K562 (cell line): Measurements from ENCODE around the gene TMEM167B. TPM values are rescaled to one million over a fixed set of nuclear protein-coding genes. Genes with fewer than 3 reads are reported as not detected.

Experiments used
- CC2D1A ChIP-seq: fragments of 450-650 bp; IDR thresholded peaks from 2 replicates; pipeline ENCODE4 v1.6.1; 2017; ENCODE audit warnings: mild to moderate bottlenecking
- COPS2 ChIP-seq: fragments of 450-650 bp; conservative IDR thresholded peaks from 2 replicates; pipeline ENCODE4 v1.6.1; 2016; ENCODE audit warnings: mild to moderate bottlenecking, moderate library complexity
- FOXK2 ChIP-seq, 2 experiments: fragments of 450-650 bp; IDR thresholded peaks in 1 of 2; conservative IDR thresholded peaks in 1 of 2; 2 replicates each; pipeline ENCODE4 v1.6.1; 2016; ENCODE audit warnings: low read depth in 2 of 2, mild to moderate bottlenecking in 1 of 2
- HMGXB4 ChIP-seq: sonication (generic); formaldehyde crosslinking; IDR thresholded peaks from 2 replicates; pipeline ENCODE4 v1.8.1; 2023; ENCODE audit warnings: mild to moderate bottlenecking, missing genetic modification reagents
- MEF2D ChIP-seq: conservative IDR thresholded peaks from 2 replicates; pipeline ENCODE4 v1.6.1; 2016; ENCODE audit warnings: low read depth, missing genetic modification characterization, missing compliant biosample characterization
- MTF1 ChIP-seq: fragments of 250-450 bp; sonication (Bioruptor Pico); IDR thresholded peaks from 2 replicates; pipeline ENCODE4 v1.9.0; 2021; ENCODE audit warnings: moderate library complexity, mild to moderate bottlenecking, inconsistent platforms, borderline replicate concordance
- MYC ChIP-seq, 2 experiments: fragments of 250-450 bp in 1 of 2; sonication (Bioruptor Pico) in 1 of 2; IDR thresholded peaks; 2 replicates each; pipeline versions ENCODE4 v1.5.1 to v1.6.1; 2012 to 2021; ENCODE audit warnings: low read depth in 2 of 2, borderline replicate concordance in 1 of 2, improper control_type of control experiment in 1 of 2, low read length in 1 of 2, mild to moderate bottlenecking in 1 of 2, moderate library complexity in 1 of 2
- NCOA4 ChIP-seq: fragments of 450-650 bp; IDR thresholded peaks from 2 replicates; pipeline ENCODE4 v1.6.1; 2018; ENCODE audit warnings: mild to moderate bottlenecking; ENCODE audit not compliant: partially characterized antibody
- NFIX ChIP-seq: fragments of 250-450 bp; sonication (Bioruptor Pico); IDR thresholded peaks from 2 replicates; pipeline ENCODE4 v1.4.0; 2020; ENCODE audit warnings: low read depth, mild to moderate bottlenecking, moderate library complexity
- POLR2H ChIP-seq: IDR thresholded peaks from 2 replicates; pipeline ENCODE4 v1.6.1; 2016; ENCODE audit warnings: missing genetic modification characterization, low read depth, mild to moderate bottlenecking, control low read depth, missing compliant biosample characterization, moderate library complexity
- POU5F1 ChIP-seq: fragments of 150-350 bp; IDR thresholded peaks from 2 replicates; pipeline ENCODE4 v1.6.1; 2014; ENCODE audit warnings: borderline replicate concordance, low read length, low read depth, mild to moderate bottlenecking; ENCODE audit not compliant: partially characterized antibody
- RBBP5 ChIP-seq: fragments of 200-600 bp; sonication (generic); IDR thresholded peaks from 2 replicates; pipeline ENCODE4 v1.6.1; 2012; ENCODE audit warnings: borderline replicate concordance, mild to moderate bottlenecking, low read length, control low read depth, inconsistent platforms; ENCODE audit not compliant: insufficient read depth, poor library complexity, severe bottlenecking
- RNF2 ChIP-seq: sonication (generic); IDR thresholded peaks from 2 replicates; pipeline ENCODE4 v1.6.1; 2016
- SRSF9 ChIP-seq: fragments of 200-400 bp; formaldehyde crosslinking; IDR thresholded peaks from 2 replicates; pipeline ENCODE4 v1.6.1; 2017; ENCODE audit warnings: low read depth, low read length, borderline replicate concordance
- ZBTB7A ChIP-seq: IDR thresholded peaks from 2 replicates; pipeline ENCODE4 v1.6.1; 2011; ENCODE audit warnings: low read depth, mild to moderate bottlenecking, low read length, moderate library complexity, borderline replicate concordance; ENCODE audit not compliant: control insufficient read depth
- ZNF41 ChIP-seq: fragments of 250-450 bp; sonication (Bioruptor Pico); conservative IDR thresholded peaks from 2 replicates; pipeline ENCODE4 v1.4.0; 2020; ENCODE audit warnings: mild to moderate bottlenecking
- ZSCAN29 ChIP-seq: fragments of 450-650 bp; IDR thresholded peaks from 2 replicates; pipeline ENCODE4 v1.6.1; 2017
- polyA plus RNA-seq, 8 experiments: library from polyadenylated mRNA; depleted of rRNA in 4 of 8; stranded (reverse) in 5 of 8; unstranded in 3 of 8; fragments of >200 nt; fragmentation: Nextera tagmentation in 2 of 8; fragmentation: Illumina TruSeq in 1 of 8; extraction: Ambion mirVana in 2 of 8; extraction: Trizol in 1 of 8; gene quantifications; 2 replicates each; pipeline versions ENCODE4 v1.2.1 to v1.2.3, GENCODE V29; 2011 to 2014; ENCODE audit warnings: inconsistent platforms in 1 of 8, missing spikeins in 1 of 8
- total RNA-seq, 7 experiments: library from RNA; depleted of rRNA in 6 of 7; stranded (reverse); fragments of >200 nt in 6 of 7; fragmentation: Illumina TruSeq in 2 of 7; extraction: Trizol in 2 of 7; gene quantifications; 2 replicates each; pipeline versions ENCODE4 v1.2.1 to v1.2.3, GENCODE V29; 2011 to 2021; ENCODE audit warnings: low replicate concordance in 1 of 7
- TF ChIP-seq, protein P1 (sequence below), 3 experiments: fragments of 200-800 bp in 1 of 3; fragments of 250-450 bp in 1 of 3; fragments of 450-650 bp in 1 of 3; sonication (Bioruptor Pico) in 1 of 3; sonication (Bioruptor generic) in 1 of 3; formaldehyde crosslinking in 1 of 3; IDR thresholded peaks; 2 replicates each; pipeline versions ENCODE4 v1.6.1 to v1.8.0; 2016 to 2022; ENCODE audit warnings: mild to moderate bottlenecking in 2 of 3, missing genetic modification characterization in 2 of 3, missing compliant biosample characterization in 1 of 3, moderate library complexity in 1 of 3
- TF ChIP-seq, protein P2 (sequence below): fragments of 450-650 bp; formaldehyde crosslinking; IDR thresholded peaks from 2 replicates; pipeline ENCODE4 v1.4.0; 2020; ENCODE audit warnings: mild to moderate bottlenecking

Gene TMEM167B
- total and polyA plus RNA-seq, 9 of the 15 experiments (the other 6 are each of a cell fraction or from before 2014, with no cell fraction given): 17.2 to 36.4 (median 32.2) TPM

DNA sequence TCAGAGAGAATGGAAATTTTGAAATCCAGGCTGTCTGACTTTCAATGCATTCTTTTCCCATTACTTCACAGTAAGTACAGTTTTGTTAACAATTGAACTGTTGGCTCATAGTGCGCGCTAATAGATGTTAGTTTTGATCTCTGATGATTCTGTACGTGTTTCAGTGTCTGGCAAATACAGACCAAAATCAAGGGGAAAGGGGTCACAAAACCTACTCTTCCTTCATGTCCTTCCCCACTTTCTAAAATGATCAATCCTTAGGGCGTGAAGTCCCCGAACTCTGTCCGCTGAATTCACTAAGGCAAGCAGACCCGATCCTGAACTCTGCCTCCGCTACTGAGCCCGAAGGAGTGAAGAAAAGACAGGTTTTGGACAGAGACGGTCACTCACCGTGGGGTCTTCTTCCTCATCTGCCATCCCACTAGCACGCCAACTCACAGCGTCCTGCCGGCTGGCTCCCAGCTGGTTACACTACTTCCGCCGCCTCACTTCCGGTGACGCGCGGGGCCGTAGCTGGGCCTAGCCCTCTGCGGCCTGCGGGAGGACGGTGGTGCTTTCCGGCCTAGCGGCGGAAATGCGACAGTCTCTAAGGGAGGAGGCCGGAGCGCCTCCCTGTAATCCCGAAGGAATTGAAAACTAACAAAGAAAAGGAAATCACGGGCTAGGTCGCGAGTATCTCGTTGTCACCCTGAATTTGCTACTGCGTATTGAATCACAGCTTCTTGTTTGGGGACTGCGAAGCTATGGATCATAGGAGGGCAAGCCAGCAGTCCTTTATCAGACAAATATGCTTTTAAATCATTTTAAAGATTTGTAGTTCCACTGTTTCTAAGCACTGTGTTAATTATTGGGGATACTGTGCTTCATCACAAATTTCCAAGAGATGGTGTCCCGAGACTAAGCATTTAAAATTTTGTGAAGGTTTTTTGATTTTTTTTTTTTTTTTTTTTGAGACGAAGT is 14.8 kb upstream of the TMEM167B start, which contains the start of gene TAF13 (continued):
- TF ChIP-seq, protein P1, sequence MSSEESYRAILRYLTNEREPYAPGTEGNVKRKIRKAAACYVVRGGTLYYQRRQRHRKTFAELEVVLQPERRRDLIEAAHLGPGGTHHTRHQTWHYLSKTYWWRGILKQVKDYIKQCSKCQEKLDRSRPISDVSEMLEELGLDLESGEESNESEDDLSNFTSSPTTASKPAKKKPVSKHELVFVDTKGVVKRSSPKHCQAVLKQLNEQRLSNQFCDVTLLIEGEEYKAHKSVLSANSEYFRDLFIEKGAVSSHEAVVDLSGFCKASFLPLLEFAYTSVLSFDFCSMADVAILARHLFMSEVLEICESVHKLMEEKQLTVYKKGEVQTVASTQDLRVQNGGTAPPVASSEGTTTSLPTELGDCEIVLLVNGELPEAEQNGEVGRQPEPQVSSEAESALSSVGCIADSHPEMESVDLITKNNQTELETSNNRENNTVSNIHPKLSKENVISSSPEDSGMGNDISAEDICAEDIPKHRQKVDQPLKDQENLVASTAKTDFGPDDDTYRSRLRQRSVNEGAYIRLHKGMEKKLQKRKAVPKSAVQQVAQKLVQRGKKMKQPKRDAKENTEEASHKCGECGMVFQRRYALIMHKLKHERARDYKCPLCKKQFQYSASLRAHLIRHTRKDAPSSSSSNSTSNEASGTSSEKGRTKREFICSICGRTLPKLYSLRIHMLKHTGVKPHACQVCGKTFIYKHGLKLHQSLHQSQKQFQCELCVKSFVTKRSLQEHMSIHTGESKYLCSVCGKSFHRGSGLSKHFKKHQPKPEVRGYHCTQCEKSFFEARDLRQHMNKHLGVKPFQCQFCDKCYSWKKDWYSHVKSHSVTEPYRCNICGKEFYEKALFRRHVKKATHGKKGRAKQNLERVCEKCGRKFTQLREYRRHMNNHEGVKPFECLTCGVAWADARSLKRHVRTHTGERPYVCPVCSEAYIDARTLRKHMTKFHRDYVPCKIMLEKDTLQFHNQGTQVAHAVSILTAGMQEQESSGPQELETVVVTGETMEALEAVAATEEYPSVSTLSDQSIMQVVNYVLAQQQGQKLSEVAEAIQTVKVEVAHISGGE (CRISPR knock-in tag; IDR thresholded peaks at IDR 0.05): peak; percentile 69 to 94 (median 71); a peak in 4 of 6 replicates
- TF ChIP-seq, protein P2, sequence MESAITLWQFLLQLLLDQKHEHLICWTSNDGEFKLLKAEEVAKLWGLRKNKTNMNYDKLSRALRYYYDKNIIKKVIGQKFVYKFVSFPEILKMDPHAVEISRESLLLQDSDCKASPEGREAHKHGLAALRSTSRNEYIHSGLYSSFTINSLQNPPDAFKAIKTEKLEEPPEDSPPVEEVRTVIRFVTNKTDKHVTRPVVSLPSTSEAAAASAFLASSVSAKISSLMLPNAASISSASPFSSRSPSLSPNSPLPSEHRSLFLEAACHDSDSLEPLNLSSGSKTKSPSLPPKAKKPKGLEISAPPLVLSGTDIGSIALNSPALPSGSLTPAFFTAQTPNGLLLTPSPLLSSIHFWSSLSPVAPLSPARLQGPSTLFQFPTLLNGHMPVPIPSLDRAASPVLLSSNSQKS (CRISPR knock-in tag): no peak
- TF ChIP-seq CC2D1A: peak; percentile 47; the same call in 1 of the 2 replicates
- no peak for TF ChIP-seq POU5F1
- peak; percentile 75 to 85 for TF ChIP-seq FOXK2 (conservative IDR thresholded peaks at IDR 0.05 in 1 of 2, IDR thresholded peaks at IDR 0.05 in 1 of 2; ENCODE audit: low read depth in 2 of 2)
- TF ChIP-seq POLR2H (tag): peak; percentile 90
- no peak for TF ChIP-seq NFIX
- no peak for TF ChIP-seq MEF2D (tag)
- TF ChIP-seq NCOA4: no peak
- peak; percentile 97 for TF ChIP-seq RBBP5
- peak; percentile 79 for TF ChIP-seq MYC (IDR thresholded peaks at IDR 0.05; ENCODE audit: low read depth, low read length)
- TF ChIP-seq MYC (CRISPR knock-in tag; IDR thresholded peaks at IDR 0.05; ENCODE audit: borderline replicate concordance, low read depth): no peak
- TF ChIP-seq ZSCAN29: no peak
- TF ChIP-seq SRSF9: no peak
- peak; percentile 72; the same call in 1 of the 2 replicates for TF ChIP-seq ZBTB7A
- TF ChIP-seq HMGXB4 (CRISPR knock-in tag): 0 out of 2 replicates have a peak, but pooled peaks have one; percentile 30
- no peak for TF ChIP-seq MTF1 (CRISPR knock-in tag)
- no peak for TF ChIP-seq RNF2
- no peak for TF ChIP-seq ZNF41 (CRISPR knock-in tag)
- TF ChIP-seq COPS2: no peak
